ENCODE measurements around the gene KCNK17. TPM values are rescaled to one million over a fixed set of nuclear protein-coding genes. Genes with fewer than 3 reads are reported as not detected.

Gene KCNK17
- polyA plus RNA-seq, 1 donor = 3.2 TPM

DNA sequence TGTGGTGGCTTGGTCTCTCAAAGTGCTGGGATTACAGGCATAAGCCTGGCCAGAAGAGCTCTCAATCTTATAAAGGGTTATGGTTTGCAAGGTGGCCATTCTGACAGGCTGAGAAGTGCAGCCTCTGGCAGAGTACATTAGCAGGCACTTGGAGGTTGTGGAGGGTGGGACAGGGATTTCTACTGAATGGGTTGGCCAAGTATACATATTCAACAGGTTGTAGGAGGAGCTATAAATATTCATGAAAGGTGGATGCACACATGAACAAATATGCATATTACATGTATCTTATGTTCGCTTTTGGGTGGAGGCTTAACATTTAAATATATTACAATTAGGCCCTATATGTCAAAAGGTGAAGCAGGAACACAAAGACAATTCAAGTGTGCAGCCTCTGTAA, 64.9 kb downstream of the KCNK17 start:
- no CpG with 5 or more reads among the region's 1 CpG for WGBS (ENCODE audit: insufficient coverage, low lambda C conversion rate)
- no peaks in the 10 kb centered on the region for H3K36me3 ChIP-seq (ENCODE audit: control insufficient read depth, insufficient read depth, low read length)

More for the DNA sequence above, 64.9 kb downstream of the KCNK17 start:
- no peaks in the 10 kb centered on the region for H3K9me3 ChIP-seq (ENCODE audit: control insufficient read depth, low read depth, low read length)
- no peak for DNase-seq
- peaks cover 9% of the 10 kb centered on the region for H3K4me1 ChIP-seq (ENCODE audit: control insufficient read depth, insufficient read depth, low read length)
- no peaks in the 10 kb centered on the region for H3K27me3 ChIP-seq (ENCODE audit: control insufficient read depth, insufficient read depth, low read length)
- H3K27ac ChIP-seq (ENCODE audit: low read length) = no peak overlapping the region
- no peak overlapping the region for H3K4me3 ChIP-seq (ENCODE audit: low read length)

Other genes with a start within 250 kb of the KCNK17 start
- 18.6 TPM for gene SAYSD1, start 199.2 kb downstream of the KCNK17 start, polyA plus RNA-seq
- 31.4 TPM for gene KCNK5, start 84.9 kb downstream of the KCNK17 start, polyA plus RNA-seq
- 8.1 TPM for gene KCNK16, start 8.3 kb upstream of the KCNK17 start, polyA plus RNA-seq

Data from large intestine (tissue), 3 donors.